Activated CD8-positive, alpha-beta memory T cell treated with anti-CD3 and anti-CD28 coated beads for 36 hours (primary cell): ENCODE data around the gene EHBP1. TPM values are rescaled to one million over a fixed set of nuclear protein-coding genes. Genes with fewer than 3 reads are reported as not detected.
"Not testable (repeated sequence)": the region's sequence is repeated elsewhere in the genome, so short reads cannot be mapped to it uniquely, and the experiment has no call there.

Experiments used
- CTCF ChIA-PET: fragments of 350-600 bp; sonication (Branson Sonifier 250); formaldehyde crosslinking; loops from one replicate; lab custom pipeline; 2021; ENCODE audit warnings: antibody characterized with exemption; lab: Charles Lee
- POLR2A ChIA-PET: fragments of 350-600 bp; sonication (Branson Sonifier 250); formaldehyde crosslinking; loops from one replicate; lab custom pipeline; 2021; ENCODE audit warnings: antibody characterized with exemption; lab: Charles Lee
- total RNA-seq, 2 experiments: library from RNA; stranded (reverse); gene quantifications; one replicate each; pipeline ENCODE4 v1.2.3, GENCODE V29; 2021

EHBP1 gene
- total RNA-seq, 2 experiments from 2014 or later = 23.4 to 27.9 TPM

- ChIA-PET CTCF (no interaction called here), POLR2A (no interaction called here)
These were observed 263.2 kb downstream of the EHBP1 start for GRCh38 chr2:62968668-62969067.

- ChIA-PET CTCF (no interaction called here), POLR2A (no interaction called here)
These were observed 266.4 kb downstream of the EHBP1 start for GRCh38 chr2:62971936-62972335.

GRCh38 chr2:62972601-62973000 lies 267.1 kb downstream of the EHBP1 start:
- CTCF ChIA-PET = no interaction called here
- POLR2A ChIA-PET = no interaction called here

- CTCF ChIA-PET = no interaction called here
These were observed 269.5 kb downstream of the EHBP1 start for GRCh38 chr2:62974999-62975398.

GRCh38 chr2:62991605-62992004 lies 286.1 kb downstream of the EHBP1 start:
- POLR2A ChIA-PET = no interaction called here
- CTCF ChIA-PET = no interaction called here

More at GRCh38 chr2:62974999-62975398, 269.5 kb downstream of the EHBP1 start:
- POLR2A ChIA-PET = no interaction called here

- ChIA-PET CTCF (no interaction called here), POLR2A (no interaction called here)
These were observed 287.0 kb downstream of the EHBP1 start for GRCh38 chr2:62992561-62992960.

- POLR2A ChIA-PET = no interaction called here
- CTCF ChIA-PET = no interaction called here
These were observed 288.7 kb downstream of the EHBP1 start for GRCh38 chr2:62994206-62994605.

GRCh38 chr2:62996534-62997186 lies 291.1 kb downstream of the EHBP1 start:
- ChIA-PET CTCF (no interaction called here), POLR2A (no interaction called here)

- POLR2A ChIA-PET = no interaction called here
- CTCF ChIA-PET = no interaction called here
These were observed 293.4 kb downstream of the EHBP1 start for GRCh38 chr2:62998949-62999348.

- POLR2A ChIA-PET = no interaction called here
- CTCF ChIA-PET = no interaction called here
These were observed 294.4 kb downstream of the EHBP1 start for GRCh38 chr2:62999905-63000304.

- ChIA-PET CTCF (no interaction called here), POLR2A (no interaction called here)
These were observed 295.3 kb downstream of the EHBP1 start for GRCh38 chr2:63000801-63001200.

GRCh38 chr2:63001576-63001975 lies 296.1 kb downstream of the EHBP1 start:
- CTCF ChIA-PET = interaction anchor here (0.9 kb wide), 1 partner anchor 1021 kb away, joined by 3 read pairs; no protein-coding TSS in a partner anchor
- POLR2A ChIA-PET = no interaction called here

- CTCF ChIA-PET = no interaction called here
- POLR2A ChIA-PET = no interaction called here
These were observed 297.8 kb downstream of the EHBP1 start for GRCh38 chr2:63003351-63003750.

- ChIA-PET CTCF (no interaction called here), POLR2A (no interaction called here)
These were observed 302.4 kb downstream of the EHBP1 start for GRCh38 chr2:63007813-63008458.

- CTCF ChIA-PET = no interaction called here
- POLR2A ChIA-PET = no interaction called here
These were observed 303.3 kb downstream of the EHBP1 start for GRCh38 chr2:63008838-63009237.

- ChIA-PET POLR2A (no interaction called here), CTCF (no interaction called here)
These were observed 304.0 kb downstream of the EHBP1 start for GRCh38 chr2:63009490-63009889.

- POLR2A ChIA-PET = no interaction called here
- CTCF ChIA-PET = no interaction called here
These were observed 307.0 kb downstream of the EHBP1 start for GRCh38 chr2:63012541-63012940.

GRCh38 chr2:63013438-63013837 lies 307.9 kb downstream of the EHBP1 start:
- CTCF ChIA-PET = no interaction called here
- POLR2A ChIA-PET = no interaction called here

GRCh38 chr2:63015389-63015788 lies 309.9 kb downstream of the EHBP1 start:
- CTCF ChIA-PET = no interaction called here
- POLR2A ChIA-PET = no interaction called here

- POLR2A ChIA-PET = no interaction called here
- CTCF ChIA-PET = no interaction called here
These were observed 312.9 kb downstream of the EHBP1 start for GRCh38 chr2:63018439-63018838.

GRCh38 chr2:63019686-63020085 lies 314.2 kb downstream of the EHBP1 start:
- CTCF ChIA-PET, POLR2A ChIA-PET: not testable (repeated sequence)
